ENCODE results near the gene PRPF6. TPM values are rescaled to one million over a fixed set of nuclear protein-coding genes. Genes with fewer than 3 reads are reported as not detected.

PRPF6 gene
- total and polyA plus RNA-seq, 2 of the 13 experiments (the other 11 are each of a cell fraction or from before 2014, with no cell fraction given): 63.7 to 101 TPM

DNA sequence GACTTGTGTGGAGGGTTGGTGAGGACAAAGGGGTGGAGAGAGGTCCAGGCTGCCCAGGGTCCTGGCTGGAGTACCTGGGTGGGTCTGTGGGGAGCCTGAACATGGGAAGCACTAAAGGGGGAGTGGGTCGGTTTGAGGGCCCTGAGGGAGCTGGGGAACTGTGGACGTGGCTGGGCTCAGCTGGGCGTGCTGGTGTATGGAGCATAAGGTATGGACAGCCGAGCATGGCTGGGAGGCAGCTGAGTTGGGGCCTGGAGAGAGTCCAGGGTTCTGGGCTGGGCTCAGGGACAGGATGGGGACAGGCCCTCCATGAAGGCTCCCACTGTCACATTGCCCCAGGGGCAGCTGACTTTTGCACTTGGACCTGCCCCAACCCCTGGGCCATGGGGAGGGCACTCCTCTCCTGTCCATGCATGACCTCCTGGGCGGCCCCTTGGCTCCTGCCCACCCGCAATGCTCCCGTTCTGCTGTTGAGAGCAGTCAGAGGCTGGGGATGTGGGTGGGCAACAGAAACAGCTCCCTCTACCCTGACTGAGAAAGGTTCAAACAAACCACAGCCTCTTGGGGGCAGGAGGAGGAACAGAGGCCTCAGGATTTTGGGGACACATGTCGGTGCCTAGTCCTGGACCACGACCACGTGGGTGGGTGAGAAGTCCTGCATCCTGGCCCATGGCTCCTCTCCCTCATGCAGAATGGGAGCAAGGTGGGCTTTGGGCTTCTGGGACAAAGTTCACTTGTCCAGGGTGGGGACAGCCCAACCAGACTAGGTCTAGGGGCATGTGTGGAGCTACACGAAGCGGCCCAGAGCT, 59.5 kb downstream of the PRPF6 start (continued):
- TF ChIP-seq, protein P1, sequence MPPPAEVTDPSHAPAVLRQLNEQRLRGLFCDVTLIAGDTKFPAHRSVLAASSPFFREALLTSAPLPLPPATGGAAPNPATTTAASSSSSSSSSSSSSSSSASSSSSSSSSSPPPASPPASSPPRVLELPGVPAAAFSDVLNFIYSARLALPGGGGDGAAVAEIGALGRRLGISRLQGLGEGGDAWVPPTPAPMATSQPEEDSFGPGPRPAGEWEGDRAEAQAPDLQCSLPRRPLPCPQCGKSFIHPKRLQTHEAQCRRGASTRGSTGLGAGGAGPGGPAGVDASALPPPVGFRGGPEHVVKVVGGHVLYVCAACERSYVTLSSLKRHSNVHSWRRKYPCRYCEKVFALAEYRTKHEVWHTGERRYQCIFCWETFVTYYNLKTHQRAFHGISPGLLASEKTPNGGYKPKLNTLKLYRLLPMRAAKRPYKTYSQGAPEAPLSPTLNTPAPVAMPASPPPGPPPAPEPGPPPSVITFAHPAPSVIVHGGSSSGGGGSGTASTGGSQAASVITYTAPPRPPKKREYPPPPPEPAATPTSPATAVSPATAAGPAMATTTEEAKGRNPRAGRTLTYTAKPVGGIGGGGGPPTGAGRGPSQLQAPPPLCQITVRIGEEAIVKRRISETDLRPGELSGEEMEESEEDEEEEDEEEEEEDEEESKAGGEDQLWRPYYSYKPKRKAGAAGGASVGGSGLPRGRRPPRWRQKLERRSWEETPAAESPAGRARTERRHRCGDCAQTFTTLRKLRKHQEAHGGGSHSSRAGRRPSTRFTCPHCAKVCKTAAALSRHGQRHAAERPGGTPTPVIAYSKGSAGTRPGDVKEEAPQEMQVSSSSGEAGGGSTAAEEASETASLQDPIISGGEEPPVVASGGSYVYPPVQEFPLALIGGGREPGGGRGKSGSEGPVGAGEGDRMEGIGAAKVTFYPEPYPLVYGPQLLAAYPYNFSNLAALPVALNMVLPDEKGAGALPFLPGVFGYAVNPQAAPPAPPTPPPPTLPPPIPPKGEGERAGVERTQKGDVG (CRISPR knock-in tag; IDR thresholded peaks at IDR 0.05; ENCODE audit: borderline replicate concordance): no peak
- TF ChIP-seq DPF2 (CRISPR knock-in tag; IDR thresholded peaks at IDR 0.05; ENCODE audit: borderline replicate concordance, low read depth): no peak
- TF ChIP-seq SOX5 (CRISPR knock-in tag; IDR thresholded peaks at IDR 0.05; ENCODE audit: borderline replicate concordance): no peak
- TF ChIP-seq, protein P2, sequence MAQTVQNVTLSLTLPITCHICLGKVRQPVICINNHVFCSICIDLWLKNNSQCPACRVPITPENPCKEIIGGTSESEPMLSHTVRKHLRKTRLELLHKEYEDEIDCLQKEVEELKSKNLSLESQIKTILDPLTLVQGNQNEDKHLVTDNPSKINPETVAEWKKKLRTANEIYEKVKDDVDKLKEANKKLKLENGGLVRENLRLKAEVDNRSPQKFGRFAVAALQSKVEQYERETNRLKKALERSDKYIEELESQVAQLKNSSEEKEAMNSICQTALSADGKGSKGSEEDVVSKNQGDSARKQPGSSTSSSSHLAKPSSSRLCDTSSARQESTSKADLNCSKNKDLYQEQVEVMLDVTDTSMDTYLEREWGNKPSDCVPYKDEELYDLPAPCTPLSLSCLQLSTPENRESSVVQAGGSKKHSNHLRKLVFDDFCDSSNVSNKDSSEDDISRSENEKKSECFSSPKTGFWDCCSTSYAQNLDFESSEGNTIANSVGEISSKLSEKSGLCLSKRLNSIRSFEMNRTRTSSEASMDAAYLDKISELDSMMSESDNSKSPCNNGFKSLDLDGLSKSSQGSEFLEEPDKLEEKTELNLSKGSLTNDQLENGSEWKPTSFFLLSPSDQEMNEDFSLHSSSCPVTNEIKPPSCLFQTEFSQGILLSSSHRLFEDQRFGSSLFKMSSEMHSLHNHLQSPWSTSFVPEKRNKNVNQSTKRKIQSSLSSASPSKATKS (CRISPR knock-in tag; IDR thresholded peaks at IDR 0.05): no peak
- TF ChIP-seq ZSCAN29 (CRISPR knock-in tag; conservative IDR thresholded peaks at IDR 0.05): no peak
- TF ChIP-seq, protein P3, sequence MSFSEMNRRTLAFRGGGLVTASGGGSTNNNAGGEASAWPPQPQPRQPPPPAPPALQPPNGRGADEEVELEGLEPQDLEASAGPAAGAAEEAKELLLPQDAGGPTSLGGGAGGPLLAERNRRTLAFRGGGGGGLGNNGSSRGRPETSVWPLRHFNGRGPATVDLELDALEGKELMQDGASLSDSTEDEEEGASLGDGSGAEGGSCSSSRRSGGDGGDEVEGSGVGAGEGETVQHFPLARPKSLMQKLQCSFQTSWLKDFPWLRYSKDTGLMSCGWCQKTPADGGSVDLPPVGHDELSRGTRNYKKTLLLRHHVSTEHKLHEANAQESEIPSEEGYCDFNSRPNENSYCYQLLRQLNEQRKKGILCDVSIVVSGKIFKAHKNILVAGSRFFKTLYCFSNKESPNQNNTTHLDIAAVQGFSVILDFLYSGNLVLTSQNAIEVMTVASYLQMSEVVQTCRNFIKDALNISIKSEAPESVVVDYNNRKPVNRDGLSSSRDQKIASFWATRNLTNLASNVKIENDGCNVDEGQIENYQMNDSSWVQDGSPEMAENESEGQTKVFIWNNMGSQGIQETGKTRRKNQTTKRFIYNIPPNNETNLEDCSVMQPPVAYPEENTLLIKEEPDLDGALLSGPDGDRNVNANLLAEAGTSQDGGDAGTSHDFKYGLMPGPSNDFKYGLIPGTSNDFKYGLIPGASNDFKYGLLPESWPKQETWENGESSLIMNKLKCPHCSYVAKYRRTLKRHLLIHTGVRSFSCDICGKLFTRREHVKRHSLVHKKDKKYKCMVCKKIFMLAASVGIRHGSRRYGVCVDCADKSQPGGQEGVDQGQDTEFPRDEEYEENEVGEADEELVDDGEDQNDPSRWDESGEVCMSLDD (CRISPR knock-in tag; IDR thresholded peaks at IDR 0.05; ENCODE audit: borderline replicate concordance): no peak
- 0 out of 2 replicates have a peak, but pooled peaks have one; percentile 10 for TF ChIP-seq NFIB (CRISPR knock-in tag; IDR thresholded peaks at IDR 0.05; ENCODE audit: borderline replicate concordance)
- no peak for TF ChIP-seq ZNF460 (CRISPR knock-in tag; IDR thresholded peaks at IDR 0.05; ENCODE audit: borderline replicate concordance)
- TF ChIP-seq ELF1 (CRISPR knock-in tag; IDR thresholded peaks at IDR 0.05): no peak; the same call in 1 of the 2 replicates
- TF ChIP-seq, protein P4, sequence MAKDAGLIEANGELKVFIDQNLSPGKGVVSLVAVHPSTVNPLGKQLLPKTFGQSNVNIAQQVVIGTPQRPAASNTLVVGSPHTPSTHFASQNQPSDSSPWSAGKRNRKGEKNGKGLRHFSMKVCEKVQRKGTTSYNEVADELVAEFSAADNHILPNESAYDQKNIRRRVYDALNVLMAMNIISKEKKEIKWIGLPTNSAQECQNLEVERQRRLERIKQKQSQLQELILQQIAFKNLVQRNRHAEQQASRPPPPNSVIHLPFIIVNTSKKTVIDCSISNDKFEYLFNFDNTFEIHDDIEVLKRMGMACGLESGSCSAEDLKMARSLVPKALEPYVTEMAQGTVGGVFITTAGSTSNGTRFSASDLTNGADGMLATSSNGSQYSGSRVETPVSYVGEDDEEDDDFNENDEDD (CRISPR knock-in tag; IDR thresholded peaks at IDR 0.05; ENCODE audit: borderline replicate concordance): no peak
- no peak for TF ChIP-seq PHB2 (IDR thresholded peaks at IDR 0.05; ENCODE audit: partially characterized antibody)
- peak; percentile 83 for TF ChIP-seq HNF4A (CRISPR knock-in tag; IDR thresholded peaks at IDR 0.05)
- TF ChIP-seq RFX3 (CRISPR knock-in tag; IDR thresholded peaks at IDR 0.05): no peak
- TF ChIP-seq NCOA5 (CRISPR knock-in tag; IDR thresholded peaks at IDR 0.05): 0 out of 2 replicates have a peak, but pooled peaks have one; percentile 14
- no peak for TF ChIP-seq MTF1 (CRISPR knock-in tag; IDR thresholded peaks at IDR 0.05)
- no peak for TF ChIP-seq POLR2AphosphoS2 (IDR thresholded peaks at IDR 0.05; ENCODE audit: low read depth, low read length)
- TF ChIP-seq, protein P5, sequence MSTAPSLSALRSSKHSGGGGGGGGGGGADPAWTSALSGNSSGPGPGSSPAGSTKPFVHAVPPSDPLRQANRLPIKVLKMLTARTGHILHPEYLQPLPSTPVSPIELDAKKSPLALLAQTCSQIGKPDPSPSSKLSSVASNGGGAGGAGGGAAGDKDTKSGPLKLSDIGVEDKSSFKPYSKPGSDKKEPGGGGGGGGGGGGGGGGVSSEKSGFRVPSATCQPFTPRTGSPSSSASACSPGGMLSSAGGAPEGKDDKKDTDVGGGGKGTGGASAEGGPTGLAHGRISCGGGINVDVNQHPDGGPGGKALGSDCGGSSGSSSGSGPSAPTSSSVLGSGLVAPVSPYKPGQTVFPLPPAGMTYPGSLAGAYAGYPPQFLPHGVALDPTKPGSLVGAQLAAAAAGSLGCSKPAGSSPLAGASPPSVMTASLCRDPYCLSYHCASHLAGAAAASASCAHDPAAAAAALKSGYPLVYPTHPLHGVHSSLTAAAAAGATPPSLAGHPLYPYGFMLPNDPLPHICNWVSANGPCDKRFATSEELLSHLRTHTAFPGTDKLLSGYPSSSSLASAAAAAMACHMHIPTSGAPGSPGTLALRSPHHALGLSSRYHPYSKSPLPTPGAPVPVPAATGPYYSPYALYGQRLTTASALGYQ (CRISPR knock-in tag; IDR thresholded peaks at IDR 0.05): 0 out of 2 replicates have a peak, but pooled peaks have one; percentile 42

Measured in HepG2 (cell line).